ENCODE measurements around the gene INAFM1. TPM values are rescaled to one million over a fixed set of nuclear protein-coding genes. Genes with fewer than 3 reads are reported as not detected.

Gene INAFM1
- total and polyA plus RNA-seq, 9 of the 15 experiments (the other 6 are each of a cell fraction or from before 2014, with no cell fraction given), result 0.71 to 30.9 (median 3.1) TPM

GRCh38 chr19:47303966-47304365 lies 29.3 kb downstream of the INAFM1 start:
- intact Hi-C loops (cut with micrococcal nuclease) (loop anchor here (2.0 kb wide), 1 partner anchor 87 kb away; no protein-coding TSS in a partner anchor), in situ Hi-C loops (cut with MboI) (no loop called here)
- H3K27me3 ChIP-seq (ENCODE audit: control insufficient read depth in 2 of 2, insufficient read depth in 2 of 2, low read length in 2 of 2), result no peaks in the 10 kb centered on the region
- H3K36me3 ChIP-seq (ENCODE audit: control insufficient read depth, insufficient read depth, low read length), result no peaks in the 10 kb centered on the region
- H3K27ac ChIP-seq (ENCODE audit: extremely low read depth, low read depth, low read length), result no peak overlapping the region
- WGBS (ENCODE audit: insufficient coverage, low coverage, missing lambda C conversion rate), result 63% methylated on average over 6 of the region's 6 CpGs
- H3K79me2 ChIP-seq (ENCODE audit: control insufficient read depth, insufficient read depth, low read length), result no peaks in the 10 kb centered on the region
- H3K9me3 ChIP-seq (replicated peaks; ENCODE audit: control insufficient read depth, insufficient read depth, low read depth, low read length), result no peaks in the 10 kb centered on the region
- peaks cover 2 to 7% of the 10 kb centered on the region in 2 experiments; a peak in 4 of 5 replicates for H3K4me1 ChIP-seq (replicated peaks in 1 of 2; ENCODE audit: control insufficient read depth in 2 of 2, insufficient read depth in 2 of 2, low read length in 2 of 2)
- H4K20me1 ChIP-seq (replicated peaks; ENCODE audit: control insufficient read depth, insufficient read depth, low read length), result no peaks in the 10 kb centered on the region
- FAIRE-seq (no peak), ATAC-seq (no peak), DNase-seq (ENCODE audit: extremely low read depth in 1 of 4, low spot score in 3 of 4) (no peak)
- H3K9ac ChIP-seq (ENCODE audit: insufficient read depth in 1 of 2, low read depth in 2 of 2, low read length in 2 of 2), result no peak overlapping the region
- CTCF ChIA-PET (ENCODE audit: low intra/inter-chr PET ratio), result interaction anchor here (0.6 kb wide), 1 partner anchor 48 kb away, joined by 3 read pairs; no protein-coding TSS in a partner anchor
- TF ChIP-seq SIN3B (IDR thresholded peaks at IDR 0.05; ENCODE audit: low read depth) (no peak), KDM2B (CRISPR knock-in tag; IDR thresholded peaks at IDR 0.05) (no peak), ZKSCAN3 (CRISPR knock-in tag; IDR thresholded peaks at IDR 0.05) (no peak), NCOA2 (IDR thresholded peaks at IDR 0.05; ENCODE audit: partially characterized antibody in 2 of 2) (no peak), BRF1 (IDR thresholded peaks at IDR 0.05; ENCODE audit: borderline replicate concordance, extremely low read depth, insufficient read length) (no peak), RFX1 (IDR thresholded peaks at IDR 0.05) (no peak), ATF1 (CRISPR knock-in tag; IDR thresholded peaks at IDR 0.05) (no peak), ATF1 (tag; IDR thresholded peaks at IDR 0.05) (no peak), L3MBTL2 (IDR thresholded peaks at IDR 0.05) (no peak), SUPT5H (IDR thresholded peaks at IDR 0.05) (no peak), ZNF311 (CRISPR knock-in tag; IDR thresholded peaks at IDR 0.05) (no peak), ZBTB49 (CRISPR knock-in tag; IDR thresholded peaks at IDR 0.05; ENCODE audit: borderline replicate concordance) (no peak), MITF (IDR thresholded peaks at IDR 0.05) (no peak)
- TF ChIP-seq, protein P1, sequence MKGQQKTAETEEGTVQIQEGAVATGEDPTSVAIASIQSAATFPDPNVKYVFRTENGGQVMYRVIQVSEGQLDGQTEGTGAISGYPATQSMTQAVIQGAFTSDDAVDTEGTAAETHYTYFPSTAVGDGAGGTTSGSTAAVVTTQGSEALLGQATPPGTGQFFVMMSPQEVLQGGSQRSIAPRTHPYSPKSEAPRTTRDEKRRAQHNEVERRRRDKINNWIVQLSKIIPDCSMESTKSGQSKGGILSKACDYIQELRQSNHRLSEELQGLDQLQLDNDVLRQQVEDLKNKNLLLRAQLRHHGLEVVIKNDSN (CRISPR knock-in tag; IDR thresholded peaks at IDR 0.05), result no peak
- H2AFZ ChIP-seq (ENCODE audit: low read depth, low read length), result no peak overlapping the region
- H3K4me3 ChIP-seq, result no peak overlapping the region
- H3K4me2 ChIP-seq (ENCODE audit: insufficient read depth, low read length), result no peak overlapping the region
- POLR2A ChIA-PET, result no interaction called here
- BruUV-seq (replicated peaks), result no TSS peak
- no peaks in the 10 kb centered on the region for H3K9me1 ChIP-seq (ENCODE audit: control insufficient read depth, insufficient read depth, low read length)

All from K562 (cell line).